Activated CD4-positive, alpha-beta T cell treated with anti-CD3 and anti-CD28 coated beads, Interleukin-2, amount 10 ng/mL, durations not matched to agents 7 days and 5 days (primary cell): ENCODE measurements around the gene FAM163A. TPM values are rescaled to one million over a fixed set of nuclear protein-coding genes. Genes with fewer than 3 reads are reported as not detected.
"Not testable (repeated sequence)": the region's sequence is repeated elsewhere in the genome, so short reads cannot be mapped to it uniquely, and the experiment has no call there.

Experiments used
- CTCF ChIA-PET: fragments of 350-600 bp; sonication (Branson Sonifier 250); formaldehyde crosslinking; loops from one replicate; lab custom pipeline; 2021; ENCODE audit warnings: antibody characterized with exemption; lab: Charles Lee
- POLR2A ChIA-PET: fragments of 350-600 bp; sonication (Branson Sonifier 250); formaldehyde crosslinking; loops from one replicate; lab custom pipeline; 2021; ENCODE audit warnings: antibody characterized with exemption; lab: Charles Lee
- DNase-seq: peaks from one replicate; pipeline ENCODE4 v3.0.0-alpha.2; 2020
- H3K27ac Mint-ChIP-seq: one replicate; pipeline ENCODE4 v1.8.0; 2021; ENCODE audit warnings: mild to moderate bottlenecking, moderate library complexity, mixed read lengths
- H3K27me3 Mint-ChIP-seq: one replicate; pipeline ENCODE4 v1.8.0; 2021; ENCODE audit warnings: mixed read lengths
- H3K36me3 Mint-ChIP-seq: one replicate; pipeline ENCODE4 v1.8.0; 2021; ENCODE audit warnings: low read depth, mixed read lengths
- H3K4me1 Mint-ChIP-seq: one replicate; pipeline ENCODE4 v1.8.0; 2021; ENCODE audit warnings: mixed read lengths
- H3K4me3 Mint-ChIP-seq: one replicate; pipeline ENCODE4 v1.8.0; 2021; ENCODE audit warnings: mild to moderate bottlenecking, moderate library complexity, mixed read lengths
- H3K9me3 Mint-ChIP-seq: one replicate; pipeline ENCODE4 v1.8.0; 2021; ENCODE audit warnings: mixed read lengths
- total RNA-seq, 2 experiments: library from RNA; stranded (reverse); gene quantifications; one replicate each; pipeline ENCODE4 v1.2.3, GENCODE V29; 2021

Gene FAM163A
- total RNA-seq, 2 experiments from 2014 or later: not detected

GRCh38 chr1:179825206-179825605, 82.1 kb downstream of the FAM163A start:
- ChIA-PET POLR2A (no interaction called here), CTCF (interaction anchor here (4.0 kb wide), 1 partner anchor 11 kb away, joined by 18 read pairs; no protein-coding TSS in a partner anchor)
- Mint-ChIP-seq H3K9me3 (no peaks in the 10 kb centered on the region), H3K27me3 (no peaks in the 10 kb centered on the region), H3K36me3 (no peaks in the 10 kb centered on the region), H3K4me1 (no peaks in the 10 kb centered on the region), H3K4me3 (no peak overlapping the region), H3K27ac (no peak overlapping the region)
- DNase-seq: no peak

GRCh38 chr1:179825798-179826460, 82.8 kb downstream of the FAM163A start:
- no peak overlapping the region for H3K4me3 Mint-ChIP-seq
- H3K9me3 Mint-ChIP-seq: no peaks in the 10 kb centered on the region
- CTCF ChIA-PET: interaction anchor here (1.0 to 4.0 kb wide), 2 partner anchors 11 to 1244 kb away, joined by 4 to 18 read pairs; no protein-coding TSS in a partner anchor
- DNase-seq: no peak
- H3K4me1 Mint-ChIP-seq: peaks cover 6% of the 10 kb centered on the region
- H3K27me3 Mint-ChIP-seq: no peaks in the 10 kb centered on the region
- H3K36me3 Mint-ChIP-seq: no peaks in the 10 kb centered on the region
- POLR2A ChIA-PET: no interaction called here
- no peak overlapping the region for H3K27ac Mint-ChIP-seq

GRCh38 chr1:179826626-179827280, 83.7 kb downstream of the FAM163A start:
- no peak for DNase-seq
- H3K4me3 Mint-ChIP-seq: no peak overlapping the region
- no peak overlapping the region for H3K27ac Mint-ChIP-seq
- POLR2A ChIA-PET: no interaction called here
- H3K27me3 Mint-ChIP-seq: no peaks in the 10 kb centered on the region
- peaks cover 14% of the 10 kb centered on the region for H3K4me1 Mint-ChIP-seq
- H3K36me3 Mint-ChIP-seq: no peaks in the 10 kb centered on the region
- H3K9me3 Mint-ChIP-seq: no peaks in the 10 kb centered on the region
- CTCF ChIA-PET: interaction anchor here (1.0 kb wide), 1 partner anchor 1245 kb away, joined by 4 read pairs; no protein-coding TSS in a partner anchor

- Mint-ChIP-seq H3K27ac (no peak overlapping the region), H3K4me1 (peaks cover 30% of the 10 kb centered on the region), H3K27me3 (no peaks in the 10 kb centered on the region), H3K9me3 (no peaks in the 10 kb centered on the region), H3K4me3 (no peak overlapping the region), H3K36me3 (no peaks in the 10 kb centered on the region)
- POLR2A ChIA-PET: no interaction called here
- DNase-seq: no peak
- CTCF ChIA-PET: interaction anchor here (0.9 to 2.2 kb wide), 2 partner anchors 10 to 14 kb away, joined by 8 to 9 read pairs; no protein-coding TSS in a partner anchor
These were observed 85.5 kb downstream of the FAM163A start for GRCh38 chr1:179828554-179829110.

GRCh38 chr1:179831225-179831624, 88.1 kb downstream of the FAM163A start:
- ChIA-PET CTCF (interaction anchor here (1.0 to 1.9 kb wide), 4 partner anchors 9 to 125 kb away, joined by 3 to 5 read pairs (median 4); no protein-coding TSS in a partner anchor), POLR2A (no interaction called here)
- no peaks in the 10 kb centered on the region for H3K36me3 Mint-ChIP-seq
- DNase-seq: no peak
- H3K27ac Mint-ChIP-seq: peak overlapping the region; percentile 87
- no peaks in the 10 kb centered on the region for H3K9me3 Mint-ChIP-seq
- H3K27me3 Mint-ChIP-seq: no peaks in the 10 kb centered on the region
- H3K4me1 Mint-ChIP-seq: peaks cover 30% of the 10 kb centered on the region
- no peak overlapping the region for H3K4me3 Mint-ChIP-seq

GRCh38 chr1:179831852-179832699, 89.0 kb downstream of the FAM163A start:
- Mint-ChIP-seq H3K4me3 (peak overlapping the region; percentile 28), H3K27me3 (no peaks in the 10 kb centered on the region), H3K4me1 (peaks cover 30% of the 10 kb centered on the region), H3K27ac (peak overlapping the region; percentile 87), H3K9me3 (no peaks in the 10 kb centered on the region), H3K36me3 (no peaks in the 10 kb centered on the region)
- POLR2A ChIA-PET: no interaction called here
- CTCF ChIA-PET: interaction anchor here (1.1 to 1.9 kb wide), 3 partner anchors 10 to 17 kb away, joined by 3 to 4 read pairs (median 4); no protein-coding TSS in a partner anchor
- DNase-seq: peak; percentile 39

GRCh38 chr1:179836686-179837445, 93.8 kb downstream of the FAM163A start:
- H3K9me3 Mint-ChIP-seq, POLR2A ChIA-PET, H3K27me3 Mint-ChIP-seq, H3K36me3 Mint-ChIP-seq, H3K4me3 Mint-ChIP-seq, DNase-seq, H3K27ac Mint-ChIP-seq: not testable (repeated sequence)
- peaks cover 14% of the 10 kb centered on the region for H3K4me1 Mint-ChIP-seq
- CTCF ChIA-PET: interaction anchor here (0.6 to 1.3 kb wide), 2 partner anchors 14 to 182 kb away, joined by 3 read pairs; no protein-coding TSS in a partner anchor

GRCh38 chr1:179840107-179840506, 97.0 kb downstream of the FAM163A start:
- POLR2A ChIA-PET: no interaction called here
- no peak overlapping the region for H3K27ac Mint-ChIP-seq
- no peaks in the 10 kb centered on the region for H3K9me3 Mint-ChIP-seq
- H3K36me3 Mint-ChIP-seq: peaks cover 11% of the 10 kb centered on the region
- CTCF ChIA-PET: interaction anchor here (1.0 to 1.2 kb wide), 2 partner anchors 25 to 30 kb away, joined by 3 to 4 read pairs; no protein-coding TSS in a partner anchor
- no peaks in the 10 kb centered on the region for H3K27me3 Mint-ChIP-seq
- no peaks in the 10 kb centered on the region for H3K4me1 Mint-ChIP-seq
- no peak for DNase-seq
- no peak overlapping the region for H3K4me3 Mint-ChIP-seq

- Mint-ChIP-seq H3K4me1 (peaks cover 3% of the 10 kb centered on the region), H3K27ac (no peak overlapping the region), H3K4me3 (no peak overlapping the region), H3K27me3 (no peaks in the 10 kb centered on the region), H3K9me3 (no peaks in the 10 kb centered on the region), H3K36me3 (peaks cover 51% of the 10 kb centered on the region)
- ChIA-PET POLR2A (no interaction called here), CTCF (interaction anchor here (1.2 kb wide), 1 partner anchor 33 kb away, joined by 5 read pairs; no protein-coding TSS in a partner anchor)
- no peak for DNase-seq
These were observed 105.1 kb downstream of the FAM163A start for GRCh38 chr1:179848233-179848632.

GRCh38 chr1:179853102-179853501, 110.0 kb downstream of the FAM163A start:
- Mint-ChIP-seq H3K4me1 (peaks cover 4% of the 10 kb centered on the region), H3K36me3 (peaks cover 49% of the 10 kb centered on the region)
- POLR2A ChIA-PET: no interaction called here

GRCh38 chr1:179855831-179856230, 112.7 kb downstream of the FAM163A start:
- H3K27ac Mint-ChIP-seq, H3K27me3 Mint-ChIP-seq, H3K4me3 Mint-ChIP-seq, POLR2A ChIA-PET, H3K4me1 Mint-ChIP-seq, H3K9me3 Mint-ChIP-seq, DNase-seq: not testable (repeated sequence)
- H3K36me3 Mint-ChIP-seq: peaks cover 40% of the 10 kb centered on the region
- CTCF ChIA-PET: interaction anchor here (0.6 kb wide), 1 partner anchor 158 kb away, joined by 3 read pairs; no protein-coding TSS in a partner anchor

More at GRCh38 chr1:179853102-179853501, 110.0 kb downstream of the FAM163A start:
- no peaks in the 10 kb centered on the region for H3K9me3 Mint-ChIP-seq
- CTCF ChIA-PET: interaction anchor here (0.6 to 0.8 kb wide), 2 partner anchors 12 to 14 kb away, joined by 3 to 6 read pairs; no protein-coding TSS in a partner anchor
- no peak for DNase-seq
- no peak overlapping the region for H3K4me3 Mint-ChIP-seq
- H3K27ac Mint-ChIP-seq: no peak overlapping the region
- no peaks in the 10 kb centered on the region for H3K27me3 Mint-ChIP-seq
